Astrocyte (in vitro differentiated cells and primary cell): ENCODE measurements around the gene RPL12.

Experiments used
- EZH2 ChIP-seq: IDR thresholded peaks from 2 replicates; pipeline ENCODE4 v1.6.1; 2012; ENCODE audit warnings: mild to moderate bottlenecking, low read length, inconsistent platforms; ENCODE audit not compliant: insufficient read depth
- TF ChIP-seq, protein P1 (sequence below): IDR thresholded peaks from 2 replicates; pipeline ENCODE4 v1.5.1; 2011; ENCODE audit warnings: low read depth, mild to moderate bottlenecking, inconsistent platforms, low read length, moderate library complexity; ENCODE audit not compliant: insufficient read depth

DNA sequence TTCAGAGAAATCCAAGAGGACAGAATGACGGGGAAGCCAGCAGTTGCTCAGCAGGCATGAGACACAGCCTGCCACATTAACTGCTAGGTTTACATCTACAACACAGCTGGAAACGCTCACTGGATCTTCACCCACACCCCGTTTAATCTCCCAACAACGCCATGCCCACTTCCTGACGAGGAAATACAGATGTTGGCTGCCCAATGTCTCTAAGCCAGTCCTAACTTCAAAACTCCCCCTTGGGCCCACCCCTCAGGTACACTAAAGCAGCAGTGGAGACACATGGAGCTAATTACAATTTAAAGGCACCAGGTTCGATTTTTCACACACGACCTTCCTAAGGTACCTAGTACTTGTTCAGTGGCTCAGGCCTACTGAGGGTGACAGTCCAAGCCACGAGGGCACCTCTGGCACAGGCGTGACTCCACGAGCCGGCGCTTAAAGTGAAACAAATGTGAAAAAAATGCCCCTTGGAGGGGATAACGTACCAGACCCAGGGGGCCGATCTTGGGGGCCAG, 904 bp downstream of the RPL12 start:
- TF ChIP-seq, protein P1, sequence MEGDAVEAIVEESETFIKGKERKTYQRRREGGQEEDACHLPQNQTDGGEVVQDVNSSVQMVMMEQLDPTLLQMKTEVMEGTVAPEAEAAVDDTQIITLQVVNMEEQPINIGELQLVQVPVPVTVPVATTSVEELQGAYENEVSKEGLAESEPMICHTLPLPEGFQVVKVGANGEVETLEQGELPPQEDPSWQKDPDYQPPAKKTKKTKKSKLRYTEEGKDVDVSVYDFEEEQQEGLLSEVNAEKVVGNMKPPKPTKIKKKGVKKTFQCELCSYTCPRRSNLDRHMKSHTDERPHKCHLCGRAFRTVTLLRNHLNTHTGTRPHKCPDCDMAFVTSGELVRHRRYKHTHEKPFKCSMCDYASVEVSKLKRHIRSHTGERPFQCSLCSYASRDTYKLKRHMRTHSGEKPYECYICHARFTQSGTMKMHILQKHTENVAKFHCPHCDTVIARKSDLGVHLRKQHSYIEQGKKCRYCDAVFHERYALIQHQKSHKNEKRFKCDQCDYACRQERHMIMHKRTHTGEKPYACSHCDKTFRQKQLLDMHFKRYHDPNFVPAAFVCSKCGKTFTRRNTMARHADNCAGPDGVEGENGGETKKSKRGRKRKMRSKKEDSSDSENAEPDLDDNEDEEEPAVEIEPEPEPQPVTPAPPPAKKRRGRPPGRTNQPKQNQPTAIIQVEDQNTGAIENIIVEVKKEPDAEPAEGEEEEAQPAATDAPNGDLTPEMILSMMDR: no peak
- TF ChIP-seq EZH2: no peak
